HEK293 (cell line): Measurements from ENCODE around the gene RHOB.

Experiments
- TCF7L2 ChIP-seq: IDR thresholded peaks from 2 replicates; pipeline ENCODE4 v1.6.1; 2011; ENCODE audit warnings: low read depth, mild to moderate bottlenecking, inconsistent platforms, low read length, moderate library complexity, borderline replicate concordance
- ZNF274 ChIP-seq, 2 experiments: fragments of 200-500 bp in 1 of 2; fragments of 450-650 bp in 1 of 2; sonication (Bioruptor generic) in 1 of 2; formaldehyde crosslinking in 1 of 2; IDR thresholded peaks; 2 replicates each; pipeline versions ENCODE4 v1.5.1 to v1.6.1; 2014 to 2016; ENCODE audit warnings: borderline replicate concordance in 1 of 2, inconsistent platforms in 1 of 2, low read length in 1 of 2, missing biosample characterization in 1 of 2, missing genetic modification characterization in 1 of 2

- no peak for TF ChIP-seq TCF7L2
- TF ChIP-seq ZNF274 (IDR thresholded peaks at IDR 0.05; ENCODE audit: low read length): no peak
- no peak for TF ChIP-seq ZNF274 (tag by site-specific recombination; IDR thresholded peaks at IDR 0.05; ENCODE audit: borderline replicate concordance)
Measured at GRCh38 chr2:20453087-20453486, 6.2 kb downstream of the RHOB start.
